GM12873 (cell line): ENCODE measurements around the gene SMURF1.

Source experiments
- CTCF ChIP-seq: IDR thresholded peaks from 2 replicates; pipeline ENCODE4 v1.5.1; 2012; ENCODE audit warnings: low read depth, mild to moderate bottlenecking, moderate library complexity, low read length, control low read depth; ENCODE audit not compliant: insufficient read depth; ENCODE audit errors: missing control alignments

The SMURF1 gene

DNA sequence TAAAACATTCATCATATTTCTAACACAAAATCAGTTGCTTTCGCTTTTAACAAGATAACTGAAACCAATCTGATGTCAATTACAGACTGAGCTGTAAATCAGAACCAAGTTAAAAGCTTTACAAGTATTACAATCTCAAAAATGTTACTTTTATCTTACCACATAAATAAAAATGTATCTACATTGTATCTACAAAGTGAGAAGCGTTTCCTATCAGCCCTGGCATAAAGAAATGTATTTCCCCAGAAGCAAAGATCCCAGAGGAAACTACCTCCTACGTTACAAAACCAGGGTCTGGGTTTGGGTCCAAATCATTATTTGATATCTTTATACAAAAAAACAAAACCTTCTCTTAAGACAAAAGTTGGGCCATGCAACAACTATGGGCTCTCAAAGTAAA lies 2.6 kb downstream of the SMURF1 start:
- TF ChIP-seq CTCF, result no peak

GRCh38 chr7:99140813-99141212 lies 3.1 kb downstream of the SMURF1 start:
- no peak for TF ChIP-seq CTCF

GRCh38 chr7:99139036-99139435 lies 4.9 kb downstream of the SMURF1 start:
- TF ChIP-seq CTCF, result no peak

DNA sequence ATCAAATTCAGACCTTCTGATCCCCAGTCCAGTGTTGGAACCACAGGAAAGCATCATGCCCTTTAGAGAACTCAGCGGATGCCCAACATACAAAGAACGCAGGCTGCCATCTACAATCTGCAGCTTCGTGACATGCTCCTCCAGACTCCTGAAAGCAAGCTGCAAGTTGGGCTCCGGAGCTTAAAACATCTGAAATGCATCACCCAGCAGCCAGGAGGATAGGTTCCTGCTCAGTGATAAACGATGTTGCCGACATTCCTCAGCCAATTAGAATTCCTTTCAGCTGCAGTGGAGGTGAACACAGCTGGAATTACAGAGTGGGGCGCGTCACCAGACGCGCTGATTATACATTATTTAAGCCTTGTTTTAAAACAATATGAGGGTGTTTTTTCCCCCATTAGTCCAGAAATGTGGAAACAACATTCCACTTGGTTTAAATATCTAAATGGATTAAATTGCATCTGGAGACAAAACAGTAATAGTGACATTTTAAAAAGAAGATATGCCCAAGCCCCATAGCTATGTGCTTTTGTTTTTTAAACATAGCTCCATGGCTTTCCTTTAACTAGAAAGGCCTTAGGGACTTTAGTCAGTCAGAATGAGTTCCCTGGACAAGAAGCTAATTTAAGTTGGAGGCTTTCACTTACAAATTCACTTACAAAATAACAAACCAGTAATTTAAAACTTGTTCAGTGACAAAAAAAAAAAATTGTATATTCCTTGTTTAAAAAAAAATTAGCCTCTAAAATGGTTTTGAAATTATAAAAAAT lies 6.3 kb downstream of the SMURF1 start:
- TF ChIP-seq CTCF, result no peak

- TF ChIP-seq CTCF, result no peak
These were observed 8.0 kb downstream of the SMURF1 start for GRCh38 chr7:99135938-99136337.

GRCh38 chr7:99133766-99134564 lies 9.9 kb downstream of the SMURF1 start:
- TF ChIP-seq CTCF, result no peak

DNA sequence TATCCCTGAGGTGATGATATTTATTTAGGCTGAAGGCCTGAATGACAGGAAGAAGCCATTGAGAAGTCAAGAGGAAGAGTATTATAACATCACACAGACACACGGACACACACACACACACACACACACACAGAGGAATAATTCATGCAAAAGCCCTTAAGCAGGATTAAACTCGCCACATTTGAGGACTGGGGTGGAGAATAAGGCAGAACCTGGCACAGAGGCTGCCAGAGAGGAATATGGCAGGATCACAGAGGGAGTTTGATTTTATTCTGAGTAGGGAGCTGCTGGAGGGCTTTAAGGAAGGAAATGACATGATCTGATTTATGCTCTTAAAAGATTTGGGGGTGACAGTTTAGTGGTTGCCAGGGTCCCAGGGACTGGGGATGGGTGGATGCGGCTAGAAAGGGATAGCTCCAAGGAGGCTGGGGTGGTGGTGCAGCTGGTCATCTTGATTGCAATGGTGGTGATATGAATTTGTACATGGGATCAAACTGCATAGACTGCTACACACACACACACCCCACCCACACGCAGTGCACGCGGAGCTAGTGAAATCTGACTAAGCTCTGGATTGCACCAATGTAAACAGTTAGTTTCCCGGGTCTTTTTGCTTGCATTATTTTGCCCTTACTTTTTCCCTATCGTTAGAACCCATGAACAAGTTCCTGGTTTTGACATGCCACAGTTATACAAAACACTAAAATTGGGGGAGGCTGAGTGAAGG lies 11.2 kb downstream of the SMURF1 start:
- TF ChIP-seq CTCF, result no peak
